ENCODE results near the gene GBP2.

- TF ChIP-seq, protein P1, sequence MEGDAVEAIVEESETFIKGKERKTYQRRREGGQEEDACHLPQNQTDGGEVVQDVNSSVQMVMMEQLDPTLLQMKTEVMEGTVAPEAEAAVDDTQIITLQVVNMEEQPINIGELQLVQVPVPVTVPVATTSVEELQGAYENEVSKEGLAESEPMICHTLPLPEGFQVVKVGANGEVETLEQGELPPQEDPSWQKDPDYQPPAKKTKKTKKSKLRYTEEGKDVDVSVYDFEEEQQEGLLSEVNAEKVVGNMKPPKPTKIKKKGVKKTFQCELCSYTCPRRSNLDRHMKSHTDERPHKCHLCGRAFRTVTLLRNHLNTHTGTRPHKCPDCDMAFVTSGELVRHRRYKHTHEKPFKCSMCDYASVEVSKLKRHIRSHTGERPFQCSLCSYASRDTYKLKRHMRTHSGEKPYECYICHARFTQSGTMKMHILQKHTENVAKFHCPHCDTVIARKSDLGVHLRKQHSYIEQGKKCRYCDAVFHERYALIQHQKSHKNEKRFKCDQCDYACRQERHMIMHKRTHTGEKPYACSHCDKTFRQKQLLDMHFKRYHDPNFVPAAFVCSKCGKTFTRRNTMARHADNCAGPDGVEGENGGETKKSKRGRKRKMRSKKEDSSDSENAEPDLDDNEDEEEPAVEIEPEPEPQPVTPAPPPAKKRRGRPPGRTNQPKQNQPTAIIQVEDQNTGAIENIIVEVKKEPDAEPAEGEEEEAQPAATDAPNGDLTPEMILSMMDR (IDR thresholded peaks at IDR 0.05), result no peak
- TF ChIP-seq NR2C2 (CRISPR knock-in tag; IDR thresholded peaks at IDR 0.05), result no peak
- TF ChIP-seq, protein P2, sequence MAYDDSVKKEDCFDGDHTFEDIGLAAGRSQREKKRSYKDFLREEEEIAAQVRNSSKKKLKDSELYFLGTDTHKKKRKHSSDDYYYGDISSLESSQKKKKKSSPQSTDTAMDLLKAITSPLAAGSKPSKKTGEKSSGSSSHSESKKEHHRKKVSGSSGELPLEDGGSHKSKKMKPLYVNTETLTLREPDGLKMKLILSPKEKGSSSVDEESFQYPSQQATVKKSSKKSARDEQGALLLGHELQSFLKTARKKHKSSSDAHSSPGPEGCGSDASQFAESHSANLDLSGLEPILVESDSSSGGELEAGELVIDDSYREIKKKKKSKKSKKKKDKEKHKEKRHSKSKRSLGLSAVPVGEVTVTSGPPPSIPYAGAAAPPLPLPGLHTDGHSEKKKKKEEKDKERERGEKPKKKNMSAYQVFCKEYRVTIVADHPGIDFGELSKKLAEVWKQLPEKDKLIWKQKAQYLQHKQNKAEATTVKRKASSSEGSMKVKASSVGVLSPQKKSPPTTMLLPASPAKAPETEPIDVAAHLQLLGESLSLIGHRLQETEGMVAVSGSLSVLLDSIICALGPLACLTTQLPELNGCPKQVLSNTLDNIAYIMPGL (CRISPR knock-in tag; IDR thresholded peaks at IDR 0.05), result no peak
- no peak for TF ChIP-seq ESRRA (CRISPR knock-in tag; IDR thresholded peaks at IDR 0.05; ENCODE audit: borderline replicate concordance)
- TF ChIP-seq E2F1 (CRISPR knock-in tag; IDR thresholded peaks at IDR 0.05), result no peak
- TF ChIP-seq TCF7 (CRISPR knock-in tag; IDR thresholded peaks at IDR 0.05; ENCODE audit: low read depth), result no peak
- TF ChIP-seq SMAD3 (CRISPR knock-in tag; IDR thresholded peaks at IDR 0.05; ENCODE audit: borderline replicate concordance), result no peak
- TF ChIP-seq SMAD4 (CRISPR knock-in tag; IDR thresholded peaks at IDR 0.05), result no peak
- no peak for TF ChIP-seq ZNF232 (CRISPR knock-in tag; IDR thresholded peaks at IDR 0.05)
- TF ChIP-seq USF2 (CRISPR knock-in tag; IDR thresholded peaks at IDR 0.05), result no peak
- TF ChIP-seq, protein P3, sequence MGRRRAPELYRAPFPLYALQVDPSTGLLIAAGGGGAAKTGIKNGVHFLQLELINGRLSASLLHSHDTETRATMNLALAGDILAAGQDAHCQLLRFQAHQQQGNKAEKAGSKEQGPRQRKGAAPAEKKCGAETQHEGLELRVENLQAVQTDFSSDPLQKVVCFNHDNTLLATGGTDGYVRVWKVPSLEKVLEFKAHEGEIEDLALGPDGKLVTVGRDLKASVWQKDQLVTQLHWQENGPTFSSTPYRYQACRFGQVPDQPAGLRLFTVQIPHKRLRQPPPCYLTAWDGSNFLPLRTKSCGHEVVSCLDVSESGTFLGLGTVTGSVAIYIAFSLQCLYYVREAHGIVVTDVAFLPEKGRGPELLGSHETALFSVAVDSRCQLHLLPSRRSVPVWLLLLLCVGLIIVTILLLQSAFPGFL (CRISPR knock-in tag; IDR thresholded peaks at IDR 0.05; ENCODE audit: borderline replicate concordance), result no peak
- no peak for TF ChIP-seq NFE2L1 (CRISPR knock-in tag; IDR thresholded peaks at IDR 0.05)
These were observed 25.5 kb downstream of the GBP2 start for GRCh38 chr1:89100412-89100811.
